Glomerular visceral epithelial cell (primary cell): Measurements from ENCODE around the gene RNF26.

Source experiments
- DNase-seq: peaks from one replicate; pipeline ENCODE4 v3.0.0-alpha.2; 2016; ENCODE audit errors: extremely low spot score

The RNF26 gene

DNA sequence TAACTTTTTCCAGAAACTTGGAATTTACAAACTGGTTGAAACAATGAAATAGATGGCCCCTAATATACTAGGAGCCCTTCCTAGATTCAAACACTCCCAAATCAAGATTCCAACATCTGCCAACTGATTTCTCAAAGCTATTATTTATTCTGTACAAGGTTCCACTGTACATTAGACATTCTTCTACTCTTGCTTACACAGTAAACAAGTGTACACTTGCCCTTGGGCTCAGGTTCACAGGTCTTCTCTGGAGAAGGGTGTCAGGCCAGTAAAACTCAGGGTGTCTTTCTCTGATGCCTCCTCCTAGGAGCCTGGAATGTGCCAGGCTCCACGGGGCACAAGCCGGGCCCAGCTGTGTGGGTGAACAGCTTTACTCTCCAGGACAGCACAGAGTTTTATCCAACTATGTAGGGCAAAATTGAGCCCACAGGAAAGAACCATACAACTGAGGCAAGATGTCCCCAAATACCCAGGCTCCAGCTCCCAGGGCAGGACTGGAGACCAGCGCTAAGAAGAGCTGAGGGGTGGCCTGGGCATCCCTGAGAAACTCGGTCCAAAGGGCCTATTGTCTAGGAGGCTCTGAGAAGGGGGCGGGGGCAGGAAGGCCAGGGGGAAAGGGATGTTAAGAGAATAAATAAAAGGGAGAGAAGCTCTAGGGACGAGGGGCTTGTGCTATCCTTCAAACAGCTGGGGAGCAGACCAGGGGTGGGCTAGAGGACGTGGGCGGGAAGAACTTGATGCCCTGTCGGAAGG lies 20.9 kb downstream of the RNF26 start:
- no peak for DNase-seq

DNA sequence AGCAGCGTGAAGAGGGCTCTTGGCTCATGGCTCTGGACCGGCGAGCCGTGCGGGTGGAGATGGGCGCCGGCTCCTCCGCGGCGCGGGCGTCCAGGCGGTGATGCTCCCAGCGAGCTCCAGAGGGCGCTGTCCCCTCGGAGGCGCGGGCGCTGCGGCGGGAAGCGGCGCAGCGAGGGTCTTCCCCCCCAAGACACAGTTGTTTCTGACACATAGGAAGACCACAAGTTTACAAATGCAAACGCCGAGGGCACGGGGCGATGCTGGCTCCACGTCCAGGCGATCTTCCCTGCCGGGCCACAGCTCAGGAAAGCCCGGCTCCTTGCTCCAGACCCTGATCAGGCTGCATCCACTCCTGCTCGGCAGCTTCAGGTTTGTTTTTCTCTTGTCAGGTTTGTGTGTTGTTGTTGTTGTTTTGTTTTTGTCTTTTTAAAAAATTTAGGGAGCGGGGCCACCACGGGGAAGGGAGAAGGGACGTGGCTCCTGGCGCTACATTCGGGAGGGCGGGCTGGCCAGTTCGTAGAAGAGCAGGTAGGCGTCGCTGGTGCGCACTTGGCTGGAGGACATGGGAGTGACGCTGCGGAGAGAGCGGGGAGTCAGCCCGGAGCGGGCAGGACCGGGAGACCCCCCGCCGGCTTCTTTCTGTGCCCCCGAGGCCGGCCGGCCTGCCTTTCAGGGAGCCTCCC lies 22.2 kb downstream of the RNF26 start:
- peak; percentile 51 for DNase-seq

DNA sequence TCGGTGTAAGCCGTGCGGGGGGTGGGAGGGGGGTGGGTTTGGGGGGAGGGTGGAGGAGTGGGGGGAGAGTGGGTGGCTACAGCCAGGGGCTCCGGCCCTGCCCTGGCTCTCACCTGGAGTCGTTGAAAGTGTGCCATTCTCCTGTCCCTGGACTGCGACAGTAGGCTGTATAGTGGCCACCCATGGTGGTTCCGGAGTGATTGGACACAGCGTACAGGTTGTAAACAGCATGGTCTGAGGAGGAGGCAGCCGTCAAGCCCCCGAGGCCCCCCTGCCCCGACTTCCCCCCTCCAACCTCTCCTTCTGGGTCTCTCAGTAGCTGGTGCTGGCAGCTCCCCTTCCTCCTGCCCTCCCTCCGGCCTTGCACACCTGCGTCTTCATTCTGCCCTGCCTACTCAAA lies 22.7 kb downstream of the RNF26 start:
- DNase-seq = no peak

DNA sequence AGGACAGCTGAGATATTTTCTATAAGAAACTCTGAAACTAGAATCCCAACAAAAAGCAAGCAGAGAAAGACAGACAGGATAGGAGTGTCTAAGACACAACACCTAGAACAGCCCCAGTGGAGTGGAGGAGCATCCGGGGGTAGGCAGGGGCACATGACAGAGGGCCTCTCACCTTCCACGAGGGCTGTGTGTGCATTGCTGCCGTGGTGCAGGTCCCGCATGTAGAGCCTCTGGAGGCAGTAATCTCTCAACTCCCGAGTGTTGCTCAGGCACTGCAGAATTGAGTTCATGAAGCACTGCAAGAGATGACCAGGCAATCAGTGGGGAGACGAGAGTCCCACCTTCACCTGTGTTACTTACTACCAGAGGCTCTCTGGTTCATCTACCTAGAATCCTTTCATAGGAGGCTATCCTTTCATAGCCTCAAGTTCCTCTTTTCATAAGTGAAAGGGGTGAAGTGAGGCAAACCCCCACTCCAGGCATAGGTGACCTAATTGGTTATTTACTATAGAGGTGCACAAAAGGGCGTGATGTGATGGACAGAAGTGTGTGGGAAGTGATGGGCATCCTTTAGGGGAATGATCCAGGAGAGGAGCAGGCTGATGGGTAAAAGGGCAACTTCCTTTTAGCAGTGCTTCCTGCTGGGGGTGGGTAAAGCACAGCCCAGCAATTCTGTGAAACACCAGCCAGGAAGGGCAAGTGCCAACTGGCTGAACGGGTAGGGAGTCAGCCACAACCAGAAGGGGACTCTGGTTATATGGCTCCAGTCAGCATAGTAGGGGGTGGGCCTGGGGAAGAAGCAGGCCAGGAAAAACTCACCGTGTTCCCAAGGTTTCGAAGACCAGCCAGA lies 25.3 kb downstream of the RNF26 start:
- no peak for DNase-seq

DNA sequence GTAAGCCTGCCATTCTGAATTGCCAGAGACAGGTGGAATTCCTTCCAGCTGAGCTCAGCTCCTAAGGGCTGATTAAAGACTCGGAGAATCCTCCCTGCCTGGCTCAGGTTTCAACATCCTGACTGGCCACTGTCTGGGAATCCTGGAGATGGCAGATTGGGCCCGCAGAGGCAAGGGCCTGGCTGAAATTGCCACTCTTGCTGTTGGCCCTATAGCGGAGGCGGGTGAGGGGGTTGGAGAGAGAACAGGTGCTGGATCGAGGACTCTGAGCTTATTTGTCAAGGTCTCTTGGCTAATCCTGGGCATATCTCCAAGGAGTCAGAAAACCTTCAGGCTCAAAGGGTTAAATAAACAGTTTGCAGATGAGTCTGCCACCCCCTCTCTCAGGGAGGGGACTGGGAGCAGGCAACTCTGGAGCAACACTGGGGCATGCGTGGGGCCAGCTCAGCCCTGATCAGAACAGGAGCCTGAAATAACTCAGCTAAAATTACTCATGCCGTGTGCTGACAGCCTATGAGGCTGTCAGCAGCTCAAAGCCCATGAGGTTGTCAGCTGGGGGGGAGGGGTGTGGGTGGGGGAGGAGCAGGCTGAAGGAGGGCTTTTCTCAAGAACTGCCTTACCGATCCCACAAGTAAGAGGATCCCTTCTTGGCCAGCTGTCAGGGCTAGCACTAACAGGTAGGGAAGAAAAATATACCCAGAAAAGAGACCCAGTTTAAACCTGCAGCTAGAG lies 26.9 kb downstream of the RNF26 start:
- peak; percentile 87 for DNase-seq

DNA sequence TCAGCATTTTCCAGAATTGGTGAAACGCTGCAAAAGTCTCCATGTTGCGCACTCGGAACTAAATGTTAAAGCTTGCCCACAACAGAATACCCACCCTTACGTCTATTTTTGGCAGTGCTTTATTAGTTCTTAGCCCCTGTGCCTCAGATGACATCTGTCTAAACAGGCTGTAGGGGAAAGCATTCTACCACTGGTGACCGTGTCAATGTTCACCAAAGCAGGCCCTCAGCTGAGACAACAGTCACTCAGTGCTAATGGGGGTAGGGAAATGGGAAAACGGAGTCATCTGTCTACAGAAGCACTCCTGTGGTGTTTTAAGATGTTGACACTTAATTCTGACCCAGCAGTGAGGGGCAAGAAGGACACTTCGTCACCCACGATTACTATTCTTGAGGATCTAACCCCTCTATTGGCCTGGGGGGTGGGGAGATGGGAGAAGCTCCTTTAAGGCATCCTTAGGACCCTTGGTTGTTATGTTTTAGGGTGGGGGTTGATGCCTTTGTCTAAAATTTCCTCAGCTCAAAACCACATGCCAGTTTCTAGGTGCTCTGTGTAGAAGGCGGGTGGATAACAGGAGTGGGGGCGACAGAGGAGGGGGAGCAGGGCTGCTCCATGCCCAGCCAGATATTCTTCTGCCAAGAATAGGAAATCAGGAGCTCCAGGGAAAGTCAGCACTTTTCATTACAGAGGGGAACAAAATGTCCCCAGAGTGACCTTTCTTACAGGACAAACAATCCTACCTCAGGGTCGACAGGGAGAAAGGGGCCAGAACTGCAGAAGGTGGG lies 27.8 kb downstream of the RNF26 start:
- no peak for DNase-seq

DNA sequence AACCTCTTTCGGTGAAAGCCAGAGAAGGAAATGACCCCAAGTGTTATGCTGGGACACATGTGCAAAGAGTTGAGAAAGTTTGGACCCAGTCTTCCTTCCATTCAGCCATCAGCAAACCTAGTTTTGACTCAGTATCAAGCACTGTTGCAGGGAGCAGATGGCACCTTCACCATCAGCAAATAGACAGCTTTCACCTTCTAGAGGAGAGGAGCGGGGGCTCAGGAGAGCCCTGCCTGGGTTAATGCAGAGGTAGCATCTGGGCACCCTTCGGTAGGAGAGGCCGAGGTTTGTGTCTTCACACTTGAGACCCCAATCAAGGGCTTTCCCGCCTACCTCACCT lies 28.4 kb downstream of the RNF26 start:
- no peak for DNase-seq

DNA sequence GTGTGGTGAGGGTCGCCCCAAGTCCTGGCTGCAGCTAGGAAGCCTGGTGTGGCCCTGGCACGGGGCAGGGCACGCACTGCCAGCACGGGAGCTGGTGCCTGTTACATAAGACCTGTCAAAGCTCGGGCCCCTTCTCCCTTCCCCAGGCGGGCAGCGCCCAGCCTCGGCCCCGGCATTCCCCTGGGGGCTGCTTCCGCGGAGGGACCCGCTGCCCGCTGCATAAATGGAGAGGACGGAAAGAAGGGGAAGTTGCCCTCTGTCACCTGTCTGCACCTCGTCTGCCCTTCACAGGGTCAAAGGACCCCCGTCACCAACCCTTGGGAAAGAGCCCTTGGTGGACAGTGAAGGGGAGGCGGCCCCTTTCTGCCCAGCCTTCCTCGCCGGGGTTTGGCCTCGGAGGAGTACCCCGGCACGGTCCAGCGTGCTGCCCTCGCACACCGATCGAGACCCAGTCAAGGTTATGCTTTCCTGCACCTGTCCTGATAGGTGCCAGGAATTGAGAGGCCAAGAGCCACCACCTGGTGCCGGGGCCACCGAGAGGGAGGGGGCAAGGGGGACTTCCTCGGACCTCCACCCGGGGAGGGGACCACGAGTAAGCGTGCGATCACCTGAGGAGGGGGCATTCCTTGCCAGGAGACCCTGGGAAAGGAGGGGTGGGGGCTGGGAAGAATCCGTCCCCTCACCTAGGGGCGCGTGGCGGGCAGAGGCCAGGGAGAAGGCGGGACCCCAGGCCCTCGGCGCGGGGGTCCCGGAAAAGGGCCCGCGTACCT lies 28.9 kb downstream of the RNF26 start:
- no peak for DNase-seq

DNA sequence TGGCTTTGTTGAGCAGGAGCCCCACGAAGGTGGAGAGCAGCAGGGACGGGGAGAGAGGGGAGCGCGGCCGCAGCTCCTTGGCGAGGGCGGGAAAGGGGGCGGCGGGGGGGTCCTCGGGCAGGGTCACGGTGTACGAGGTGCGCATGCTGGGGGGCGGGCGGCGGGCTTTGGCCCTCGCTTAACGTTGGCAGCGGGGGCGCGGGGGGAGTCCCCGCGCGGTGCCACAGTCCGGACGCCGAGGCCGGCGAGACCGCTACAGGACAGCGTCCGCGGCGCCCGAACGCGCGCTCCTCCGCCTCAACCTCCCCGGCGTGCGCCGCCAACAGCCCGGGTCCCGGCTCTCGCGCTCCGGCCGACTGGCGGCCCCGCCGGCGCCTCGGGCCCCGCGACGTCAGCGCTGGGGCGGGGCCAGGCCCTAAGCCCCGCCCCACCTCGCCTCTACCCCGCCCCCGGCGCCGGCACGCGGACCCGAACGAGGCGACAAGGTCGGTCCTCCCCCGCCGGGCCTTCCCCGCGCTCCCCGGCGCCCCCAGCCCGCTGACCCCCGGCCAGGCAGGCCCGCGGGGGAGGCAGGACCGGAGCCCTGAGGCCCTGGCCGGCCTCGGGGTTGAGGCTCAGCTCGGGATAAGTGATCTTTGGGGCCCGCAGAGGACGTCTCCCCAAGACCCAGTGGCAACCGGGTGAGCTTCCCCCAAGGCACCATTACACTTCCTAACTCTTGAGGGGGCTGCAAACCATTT lies 29.7 kb downstream of the RNF26 start:
- DNase-seq = peak; percentile 45

DNA sequence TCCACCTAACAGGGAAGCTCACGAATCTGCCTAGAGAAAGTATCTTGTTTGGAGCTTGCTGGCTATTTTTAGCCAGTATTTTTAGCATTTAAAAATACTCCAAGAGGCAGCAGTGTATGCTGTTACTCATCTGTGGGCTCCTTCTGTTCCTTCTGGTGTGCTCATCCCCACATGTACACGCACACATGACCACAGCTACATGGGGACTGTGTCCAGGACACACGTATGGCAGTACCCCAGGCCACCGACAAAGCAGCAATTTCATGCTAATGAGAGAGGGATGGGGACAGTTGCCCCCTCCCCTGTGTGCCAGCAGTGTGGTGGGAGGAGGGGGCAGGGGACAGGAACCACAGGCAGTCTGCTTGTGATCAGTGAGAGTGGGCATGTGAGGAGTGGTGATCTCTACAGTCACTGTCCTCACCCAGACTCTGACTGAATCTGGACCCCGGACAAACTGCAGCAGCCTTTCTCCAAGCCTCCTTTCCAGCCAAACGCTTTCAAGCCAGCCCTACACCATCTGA lies 30.8 kb downstream of the RNF26 start:
- no peak for DNase-seq

DNA sequence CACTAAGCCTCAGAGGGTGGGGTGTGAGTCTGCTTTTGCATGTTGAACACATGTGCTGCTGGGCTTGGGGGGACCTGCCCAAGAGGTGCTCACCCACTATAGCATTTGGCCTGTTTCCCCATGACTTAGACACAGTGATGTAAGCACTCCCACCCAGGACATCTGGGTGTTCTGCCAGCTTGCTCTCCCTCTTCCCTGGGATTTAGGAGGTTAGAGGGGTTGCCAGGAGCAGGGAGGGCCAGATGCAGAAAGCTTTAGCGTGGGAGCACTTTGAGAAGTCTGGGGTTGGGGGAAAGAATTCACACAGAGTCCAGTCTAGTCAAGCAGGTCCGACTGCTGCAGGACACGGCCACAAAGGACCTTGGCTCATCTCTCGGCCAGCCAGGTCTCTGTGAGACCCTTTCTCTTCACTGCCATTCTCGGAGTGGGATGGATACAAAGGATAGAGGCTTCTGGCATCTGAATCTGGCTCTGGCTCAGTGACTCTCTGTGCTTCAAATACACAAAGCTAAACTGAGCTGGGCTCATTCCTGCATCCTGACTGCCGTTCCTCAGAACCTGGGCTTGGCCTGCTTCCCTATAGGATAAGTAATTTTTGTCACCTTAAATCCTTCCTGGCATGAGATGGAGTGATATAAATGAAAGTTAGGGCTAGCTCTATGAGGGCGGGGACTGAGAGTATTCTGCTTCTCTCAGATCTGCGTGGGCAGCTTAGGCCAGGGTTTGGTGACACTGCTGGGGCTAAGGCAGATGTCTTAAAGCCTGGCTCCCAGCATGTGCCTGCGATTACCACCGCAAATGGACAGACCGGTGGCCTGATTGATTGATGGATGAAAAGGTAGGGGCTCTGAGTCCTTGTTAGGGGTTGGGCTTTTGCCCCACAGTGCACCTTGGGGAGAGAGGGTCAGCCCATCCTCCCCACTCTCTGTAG lies 32.6 kb downstream of the RNF26 start:
- DNase-seq = no peak

DNA sequence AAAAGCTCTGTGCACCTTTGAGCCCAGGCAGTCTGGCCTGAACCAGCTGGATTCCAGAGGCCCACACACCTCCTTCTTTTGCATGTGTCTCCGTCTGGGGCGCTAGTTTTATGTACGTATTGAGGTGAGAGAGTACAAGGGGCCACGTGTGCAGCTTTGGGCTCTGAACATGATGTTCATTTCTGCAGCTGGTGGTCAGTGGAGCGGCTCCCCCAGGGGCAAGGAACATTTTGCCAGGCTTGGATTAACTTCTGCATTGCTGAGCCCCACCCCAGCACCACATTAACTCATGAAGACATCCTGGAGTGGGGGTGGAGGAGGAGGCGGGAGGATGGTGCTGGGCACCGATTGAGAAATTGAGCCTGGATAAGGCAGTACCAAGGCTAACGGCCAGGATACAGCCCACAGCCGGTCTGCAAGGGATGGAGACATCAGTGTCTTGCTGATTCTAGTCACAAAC lies 33.4 kb downstream of the RNF26 start:
- peak; percentile 33 for DNase-seq

DNA sequence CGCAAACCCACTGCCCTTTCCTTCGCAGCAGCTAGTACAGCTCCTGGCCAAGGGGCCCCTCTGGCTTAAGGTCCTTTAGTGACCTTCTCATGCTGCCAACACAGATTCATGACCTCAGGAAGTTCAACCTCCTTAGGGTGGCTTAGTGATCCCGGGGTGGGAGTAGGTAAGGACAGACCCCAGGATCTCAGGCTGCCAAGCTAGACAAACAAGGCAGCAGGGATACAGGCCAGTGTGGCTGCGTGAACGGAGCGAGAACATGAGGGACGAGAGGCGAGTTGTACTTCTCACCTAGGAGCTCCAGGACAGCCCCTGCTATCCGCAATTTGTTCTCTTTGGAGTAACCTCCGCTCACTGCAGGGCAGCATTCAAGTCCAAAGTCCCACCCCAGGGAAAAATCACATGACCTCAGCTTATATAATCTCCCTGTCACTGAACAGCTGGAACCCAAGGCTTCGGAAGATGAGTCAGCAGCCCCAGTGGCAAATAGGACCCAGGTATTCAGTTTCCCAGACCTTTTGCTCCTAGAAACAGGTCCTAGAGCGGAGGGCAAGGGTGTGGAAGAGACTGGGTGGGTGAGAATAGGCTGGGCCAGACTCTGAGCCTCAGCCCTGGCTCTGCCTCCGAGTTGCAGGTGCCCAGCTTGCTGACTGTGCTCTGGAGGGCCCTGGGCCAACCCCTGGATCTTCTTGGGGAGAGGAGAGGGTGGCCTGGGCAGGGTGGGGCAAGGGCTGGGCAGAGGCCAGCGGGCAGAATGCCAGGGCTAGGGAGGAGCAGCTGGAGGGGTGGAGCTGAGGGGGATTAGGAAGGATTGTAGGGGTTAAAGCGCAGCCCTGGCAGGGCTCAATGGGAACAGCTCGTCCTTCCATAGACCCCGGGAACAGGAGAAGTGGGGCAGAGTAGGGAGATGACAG lies 34.1 kb downstream of the RNF26 start:
- DNase-seq = peak; percentile 54

DNA sequence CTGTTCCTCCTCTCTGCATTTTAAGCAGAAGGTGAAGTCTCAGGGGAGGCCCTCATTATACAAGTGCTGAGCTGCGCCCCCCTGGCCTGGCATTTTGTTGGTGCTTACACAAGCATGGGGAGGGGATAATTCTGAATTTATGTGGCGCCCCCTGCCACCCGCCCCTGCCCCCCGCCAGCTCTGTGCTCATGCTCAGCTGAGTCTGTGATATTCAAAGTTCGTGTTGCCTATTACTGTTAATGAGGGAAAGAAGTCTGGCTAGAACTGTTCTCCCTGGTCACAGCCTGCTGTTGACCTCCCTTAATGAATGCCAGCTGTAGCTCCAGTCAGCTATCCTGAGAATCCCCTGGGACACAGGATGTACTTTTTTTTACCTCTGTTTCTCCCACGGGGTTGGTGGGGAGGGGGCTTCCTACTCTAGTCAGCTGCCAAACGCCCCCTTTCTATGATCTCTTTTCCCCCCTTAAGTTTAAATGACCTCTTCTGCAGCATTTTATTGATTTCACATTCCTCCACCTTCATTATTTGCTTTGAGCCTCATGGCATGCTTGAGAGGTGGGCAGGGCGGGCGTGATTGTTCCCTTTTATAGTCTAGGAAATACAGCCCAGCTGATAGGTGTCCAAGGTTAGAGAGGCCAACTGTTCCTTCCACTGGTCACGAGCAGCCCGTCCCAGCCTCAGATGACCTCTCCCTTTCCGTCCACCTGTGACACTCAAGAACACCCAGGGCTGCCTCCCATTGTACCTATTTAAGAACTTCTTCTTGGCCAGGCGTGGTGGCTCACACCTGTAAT lies 35.0 kb downstream of the RNF26 start:
- DNase-seq = no peak

DNA sequence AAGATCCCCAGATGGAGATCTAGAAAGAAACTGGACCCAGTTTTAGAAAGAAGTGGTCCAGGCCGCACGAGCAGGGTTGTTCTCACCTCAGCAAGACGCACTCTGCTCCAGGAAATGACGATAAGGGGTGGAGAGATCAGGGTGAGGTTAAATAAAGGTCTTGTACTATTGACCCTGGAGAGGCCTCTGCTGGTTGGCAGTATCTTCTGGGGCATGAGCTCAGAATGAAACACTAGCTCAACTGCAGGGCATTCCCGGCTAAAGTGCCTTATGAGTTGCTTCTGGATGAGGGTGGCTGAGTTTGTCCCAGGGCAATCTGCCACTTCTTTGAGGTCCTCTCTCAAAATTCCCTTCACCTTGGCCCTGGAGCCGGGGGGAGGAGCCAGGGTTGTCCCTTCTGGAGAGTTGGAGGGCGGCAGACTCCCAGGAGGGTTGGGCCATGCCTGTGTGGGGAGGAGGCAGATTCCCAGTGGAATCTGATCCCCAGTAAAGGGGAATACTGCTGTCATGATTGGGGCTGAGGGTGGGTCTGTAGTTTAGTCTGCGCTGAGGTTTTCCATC lies 36.2 kb downstream of the RNF26 start:
- DNase-seq = no peak

DNA sequence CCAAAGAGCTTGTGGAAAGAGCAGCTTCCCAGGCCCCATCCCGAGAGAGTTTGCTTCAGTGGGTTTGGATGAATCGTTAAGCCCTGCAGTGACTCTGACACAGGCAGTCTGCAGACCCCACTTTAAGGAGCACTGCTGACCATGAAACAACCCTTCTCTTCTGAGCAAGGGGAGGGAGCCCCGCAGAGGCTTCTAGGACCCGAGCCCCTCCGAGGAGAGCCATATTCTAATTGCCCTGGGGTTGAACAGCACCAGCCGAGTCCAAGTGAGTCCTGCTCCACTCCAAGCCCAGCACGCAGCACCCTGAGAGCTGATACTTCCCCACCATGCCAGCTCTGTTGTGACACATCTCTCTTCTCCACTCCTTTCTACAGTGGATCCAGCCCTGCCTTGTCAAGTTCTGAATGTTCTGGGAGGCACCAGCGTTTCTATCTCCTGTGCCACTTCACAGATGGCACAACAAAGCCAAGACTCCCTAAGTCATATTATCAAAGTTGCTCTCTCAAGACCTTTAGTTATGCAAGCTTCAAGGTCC lies 36.8 kb downstream of the RNF26 start:
- no peak for DNase-seq
